H9 (cell line): Measurements from ENCODE around the gene SHBG. TPM values are rescaled to one million over a fixed set of nuclear protein-coding genes. Genes with fewer than 3 reads are reported as not detected.
A peak's percentile ranks its signal among the peaks of the same experiment; 100 is the strongest.

Experiments used
- DNase-seq: peaks from one replicate; pipeline ENCODE4 v3.0.0-alpha.2; 2017
- H2AFZ ChIP-seq: one replicate; pipeline ENCODE4 v1.6.1; 2013; ENCODE audit warnings: mild to moderate bottlenecking, low read length, control low read depth, moderate library complexity
- H2AK5ac ChIP-seq: 2 replicates; pipeline ENCODE4 v1.6.1; 2013; ENCODE audit warnings: low read length, control low read depth, mixed read lengths; ENCODE audit not compliant: insufficient read length
- H2BK120ac ChIP-seq: one replicate; pipeline ENCODE4 v1.6.1; 2013; ENCODE audit warnings: low read depth, mild to moderate bottlenecking, low read length, control low read depth, inconsistent platforms; ENCODE audit not compliant: poor library complexity, severe bottlenecking
- H2BK12ac ChIP-seq: 2 replicates; pipeline ENCODE4 v1.6.1; 2013; ENCODE audit warnings: low read length, control low read depth, mixed read lengths, low read depth; ENCODE audit not compliant: insufficient read length
- H2BK15ac ChIP-seq: 2 replicates; pipeline ENCODE4 v1.6.1; 2013; ENCODE audit warnings: low read depth, low read length, control low read depth
- H2BK20ac ChIP-seq: one replicate; pipeline ENCODE4 v1.6.1; 2013; ENCODE audit warnings: low read depth, mild to moderate bottlenecking, low read length, control low read depth, inconsistent platforms; ENCODE audit not compliant: poor library complexity, severe bottlenecking
- H2BK5ac ChIP-seq: 2 replicates; pipeline ENCODE4 v1.6.1; 2013; ENCODE audit warnings: low read length, control low read depth, mixed read lengths; ENCODE audit not compliant: insufficient read length
- H3K14ac ChIP-seq: 2 replicates; pipeline ENCODE4 v1.6.1; 2013; ENCODE audit warnings: low read length, control low read depth; ENCODE audit not compliant: insufficient read depth
- H3K18ac ChIP-seq: 2 replicates; pipeline ENCODE4 v1.6.1; 2013; ENCODE audit warnings: low read depth, mild to moderate bottlenecking, mixed read lengths, low read length, control low read depth; ENCODE audit not compliant: insufficient read length
- H3K23ac ChIP-seq: 2 replicates; pipeline ENCODE4 v1.6.1; 2013; ENCODE audit warnings: low read length, control low read depth, mixed read lengths, low read depth; ENCODE audit not compliant: insufficient read length
- H3K23me2 ChIP-seq: 2 replicates; pipeline ENCODE4 v1.6.1; 2013; ENCODE audit warnings: low read depth, mild to moderate bottlenecking, mixed read lengths, low read length, control low read depth; ENCODE audit not compliant: insufficient read length, poor library complexity, severe bottlenecking
- H3K27ac ChIP-seq: 2 replicates; pipeline ENCODE4 v1.5.1; 2013; ENCODE audit warnings: low read length, control low read depth, mixed read lengths, low read depth; ENCODE audit not compliant: insufficient read length
- H3K27me3 ChIP-seq: 2 replicates; pipeline ENCODE4 v1.6.1; 2013; ENCODE audit warnings: low read length, control low read depth, inconsistent platforms; ENCODE audit not compliant: insufficient read depth
- H3K4ac ChIP-seq: 2 replicates; pipeline ENCODE4 v1.6.1; 2013; ENCODE audit warnings: low read depth, mild to moderate bottlenecking, control low read depth, inconsistent platforms, low read length, moderate library complexity
- H3K4me1 ChIP-seq: 2 replicates; pipeline ENCODE4 v1.6.1; 2013; ENCODE audit warnings: low read length, control low read depth, inconsistent platforms; ENCODE audit not compliant: insufficient read depth
- H3K4me2 ChIP-seq: 2 replicates; pipeline ENCODE4 v1.6.1; 2013; ENCODE audit warnings: low read length, control low read depth, mixed read lengths; ENCODE audit not compliant: insufficient read length, insufficient read depth
- H3K56ac ChIP-seq: 2 replicates; pipeline ENCODE4 v1.6.1; 2013; ENCODE audit warnings: low read depth, mild to moderate bottlenecking, mixed read lengths, low read length, control low read depth; ENCODE audit not compliant: insufficient read length
- H3K79me1 ChIP-seq: 2 replicates; pipeline ENCODE4 v1.6.1; 2013; ENCODE audit warnings: low read depth, mild to moderate bottlenecking, moderate library complexity, low read length, control low read depth, inconsistent platforms; ENCODE audit not compliant: insufficient read depth, poor library complexity, severe bottlenecking
- H3K79me2 ChIP-seq: 2 replicates; pipeline ENCODE4 v1.6.1; 2013; ENCODE audit warnings: low read length, control low read depth, inconsistent platforms; ENCODE audit not compliant: insufficient read depth
- H3K9ac ChIP-seq: 2 replicates; pipeline ENCODE4 v1.6.1; 2013; ENCODE audit warnings: low read length, control low read depth, mixed read lengths; ENCODE audit not compliant: insufficient read length; ENCODE audit errors: extremely low read depth
- H3K9me3 ChIP-seq: one replicate; pipeline ENCODE4 v1.6.1; 2013; ENCODE audit warnings: low read depth, low read length, inconsistent platforms; ENCODE audit not compliant: control insufficient read depth
- H3T11ph ChIP-seq: one replicate; pipeline ENCODE4 v1.6.1; 2013; ENCODE audit warnings: mild to moderate bottlenecking, low read length, control low read depth, inconsistent platforms
- H4K20me1 ChIP-seq: one replicate; pipeline ENCODE4 v1.6.1; 2013; ENCODE audit not compliant: control insufficient read depth, insufficient read length, insufficient read depth
- H4K5ac ChIP-seq: 2 replicates; pipeline ENCODE4 v1.6.1; 2013; ENCODE audit warnings: low read depth, mild to moderate bottlenecking, mixed read lengths, low read length, control low read depth; ENCODE audit not compliant: insufficient read length
- H4K8ac ChIP-seq: replicated peaks from 2 replicates; pipeline ENCODE4 v1.6.1; 2013; ENCODE audit warnings: low read length, control low read depth, mixed read lengths, low read depth; ENCODE audit not compliant: insufficient read length
- H4K91ac ChIP-seq: 2 replicates; pipeline ENCODE4 v1.6.1; 2013; ENCODE audit warnings: low read depth, mild to moderate bottlenecking, moderate library complexity, mixed read lengths, low read length, control low read depth; ENCODE audit not compliant: insufficient read length
- H3K27ac Mint-ChIP-seq, 3 experiments: 2 replicates in 2 of 3; 3 replicates in 1 of 3; pipeline ENCODE4 v1.8.0; 2020 to 2021; ENCODE audit warnings: mixed read lengths in 3 of 3, mild to moderate bottlenecking in 1 of 3, moderate library complexity in 1 of 3
- H3K27me3 Mint-ChIP-seq: 2 replicates; pipeline ENCODE4 v1.8.0; 2021; ENCODE audit warnings: low read depth, mild to moderate bottlenecking, moderate library complexity, mixed read lengths
- H3K36me3 Mint-ChIP-seq, 3 experiments: 2 replicates in 2 of 3; 3 replicates in 1 of 3; pipeline ENCODE4 v1.8.0; 2020 to 2021; ENCODE audit warnings: low read depth in 3 of 3, mixed read lengths in 3 of 3; ENCODE audit not compliant: insufficient read depth in 1 of 3
- H3K4me1 Mint-ChIP-seq, 2 experiments: 2 replicates each; pipeline ENCODE4 v1.8.0; 2020; ENCODE audit warnings: mixed read lengths in 2 of 2
- H3K4me3 Mint-ChIP-seq, 2 experiments: 2 replicates in 1 of 2; 3 replicates in 1 of 2; pipeline ENCODE4 v1.8.0; 2020 to 2021; ENCODE audit warnings: mild to moderate bottlenecking in 2 of 2, mixed read lengths in 2 of 2, moderate library complexity in 1 of 2
- H3K9me3 Mint-ChIP-seq, 2 experiments: 2 replicates in 1 of 2; 3 replicates in 1 of 2; pipeline ENCODE4 v1.8.0; 2020; ENCODE audit warnings: mild to moderate bottlenecking in 2 of 2, mixed read lengths in 2 of 2, moderate library complexity in 1 of 2
- CTCF ChIP-seq: fragments of 200-600 bp; sonication (generic); conservative IDR thresholded peaks from 3 replicates; pipeline ENCODE4 v1.8.0; 2021; ENCODE audit warnings: antibody characterized with exemption, mild to moderate bottlenecking
- WGBS: extraction: QIAGEN DNeasy Blood & Tissue Kit; methylation state at CpG from one replicate; pipeline ENCODE4 v1.1.7; 2013; ENCODE audit warnings: missing lambda C conversion rate, low lambda C conversion rate, mixed read lengths; ENCODE audit not compliant: insufficient read length; ENCODE audit errors: extremely low coverage; 5-methylcytosine and 5-hydroxymethylcytosine counted together
- total RNA-seq: library from RNA; stranded (reverse); gene quantifications from 2 replicates; pipeline ENCODE4 v1.2.1, GENCODE V29; 2021

The SHBG gene
- total RNA-seq, 1 experiment from 2014 or later, result 1.6 TPM

- no peak overlapping the region for H4K8ac ChIP-seq
- WGBS, result no CpG with 5 or more reads among the region's 23 CpGs
- H3K79me2 ChIP-seq, result no peaks in the 10 kb centered on the region
- no peak overlapping the region for H4K5ac ChIP-seq
- DNase-seq, result no peak
- H3K4ac ChIP-seq, result no peak overlapping the region
- no peak overlapping the region for H3K23ac ChIP-seq
- TF ChIP-seq CTCF, result no peak
- no peak overlapping the region for H3K9ac ChIP-seq
- H3K14ac ChIP-seq, result no peak overlapping the region
- H3K4me1 Mint-ChIP-seq, result peaks cover 21 to 40% of the 10 kb centered on the region in 2 experiments
- no peak overlapping the region for H4K91ac ChIP-seq
- no peaks in the 10 kb centered on the region for H3K27me3 Mint-ChIP-seq
- H2BK15ac ChIP-seq, result no peak overlapping the region
- H3K18ac ChIP-seq, result no peak overlapping the region
- H3K56ac ChIP-seq, result no peak overlapping the region
- peaks cover 38 to 69% (median 66%) of the 10 kb centered on the region in 3 experiments for H3K36me3 Mint-ChIP-seq
- peaks cover 10% of the 10 kb centered on the region for H3K23me2 ChIP-seq
- H4K20me1 ChIP-seq, result no peaks in the 10 kb centered on the region
- H2BK5ac ChIP-seq, result no peak overlapping the region
- H3K27me3 ChIP-seq, result no peaks in the 10 kb centered on the region
- H2BK12ac ChIP-seq, result no peak overlapping the region
- no peak overlapping the region for H3T11ph ChIP-seq
- no peak overlapping the region for H2AFZ ChIP-seq
- no peak overlapping the region for H3K27ac ChIP-seq
- no peak overlapping the region for H2BK20ac ChIP-seq
- no peaks in the 10 kb centered on the region for H3K9me3 Mint-ChIP-seq
- H3K79me1 ChIP-seq, result no peaks in the 10 kb centered on the region
- no peak overlapping the region for H2AK5ac ChIP-seq
- no peaks in the 10 kb centered on the region for H3K9me3 ChIP-seq
- H3K4me1 ChIP-seq, result no peaks in the 10 kb centered on the region; the same call in 1 of the 2 replicates
- H3K27ac Mint-ChIP-seq, result peak overlapping the region in 2 of 3 experiments; percentile 57 to 98; a peak in 4 of 7 replicates
- no peak overlapping the region for H3K4me2 ChIP-seq
- no peak overlapping the region for H3K4me3 Mint-ChIP-seq
- H2BK120ac ChIP-seq, result no peak overlapping the region
These were observed 37.4 kb upstream of the SHBG start for GRCh38 chr17:7592422-7593021.
